ENCODE data around the gene OMA1. TPM values are rescaled to one million over a fixed set of nuclear protein-coding genes. Genes with fewer than 3 reads are reported as not detected.
"Not testable (repeated sequence)": the region's sequence is repeated elsewhere in the genome, so short reads cannot be mapped to it uniquely, and the experiment has no call there.

Gene OMA1
- polyA plus RNA-seq, 3 donors, result 6.8 to 10.2 (median 8.3) TPM

- 26 to 31% (median 30%) methylated on average over 32 of the region's 32 CpGs for WGBS, 3 donors
- no peak overlapping the region for H3K27ac ChIP-seq (ENCODE audit: low read depth, low read length)
Measured at GRCh38 chr1:58575551-58576324, 29.2 kb upstream of the OMA1 start.

- WGBS, 3 donors, result 48 to 84% (median 82%) methylated on average over 2 of the region's 2 CpGs
- H3K27ac ChIP-seq (ENCODE audit: low read depth, low read length), result no peak overlapping the region
Measured at GRCh38 chr1:58574816-58575215, 28.3 kb upstream of the OMA1 start.

- WGBS, 3 donors, result 29 to 67% (median 65%) methylated on average over 4 of the region's 4 CpGs
- H3K27ac ChIP-seq (ENCODE audit: low read depth, low read length), result no peak overlapping the region
Measured at GRCh38 chr1:58573705-58574591, 27.4 kb upstream of the OMA1 start.

- WGBS, 3 donors, result 44 to 58% (median 46%) methylated on average over 2 of the region's 2 CpGs
- H3K27ac ChIP-seq (ENCODE audit: low read depth, low read length), result no peak overlapping the region
Measured at GRCh38 chr1:58573138-58573537, 26.6 kb upstream of the OMA1 start.

- no peak overlapping the region for H3K27ac ChIP-seq (ENCODE audit: low read depth, low read length)
- 37 to 79% (median 54%) methylated on average over 2 of the region's 2 CpGs for WGBS, 3 donors
Measured at GRCh38 chr1:58572690-58573089, 26.2 kb upstream of the OMA1 start.

- H3K27ac ChIP-seq (ENCODE audit: low read depth, low read length), result no peak overlapping the region
Measured at GRCh38 chr1:58571616-58572015, 25.1 kb upstream of the OMA1 start.

GRCh38 chr1:58570817-58571216 lies 24.3 kb upstream of the OMA1 start:
- WGBS, 3 donors, result 63 to 92% (median 64%) methylated on average over 2 of the region's 2 CpGs
- no peak overlapping the region for H3K27ac ChIP-seq (ENCODE audit: low read depth, low read length)

- H3K27ac ChIP-seq (ENCODE audit: low read depth, low read length), result no peak overlapping the region
Measured at GRCh38 chr1:58570094-58570493, 23.6 kb upstream of the OMA1 start.

- 72 to 87% (median 85%) methylated on average over 5 of the region's 5 CpGs for WGBS, 3 donors
Measured at GRCh38 chr1:58568911-58569310, 22.4 kb upstream of the OMA1 start.

GRCh38 chr1:58568271-58568860 lies 21.8 kb upstream of the OMA1 start:
- no peak overlapping the region for H3K27ac ChIP-seq (ENCODE audit: low read depth, low read length)
- 76 to 86% (median 78%) methylated on average over 4 of the region's 4 CpGs for WGBS, 3 donors

More at GRCh38 chr1:58568911-58569310, 22.4 kb upstream of the OMA1 start:
- H3K27ac ChIP-seq (ENCODE audit: low read depth, low read length), result no peak overlapping the region

GRCh38 chr1:58566339-58566738 lies 19.8 kb upstream of the OMA1 start:
- H3K27ac ChIP-seq (ENCODE audit: low read depth, low read length), result no peak overlapping the region
- 77 to 97% (median 82%) methylated on average over 3 of the region's 3 CpGs for WGBS, 3 donors

- 91 to 100% methylated on average over 1 of the region's 1 CpG; no CpG with 5 or more reads in 1 of the 3 donors for WGBS, 3 donors
- H3K27ac ChIP-seq (ENCODE audit: low read depth, low read length), result not testable (repeated sequence)
Measured at GRCh38 chr1:58563715-58564114, 17.2 kb upstream of the OMA1 start.

- WGBS, 3 donors, result 57 to 80% (median 57%) methylated on average over 6 of the region's 6 CpGs
- H3K27ac ChIP-seq (ENCODE audit: low read depth, low read length), result no peak overlapping the region
Measured at GRCh38 chr1:58561633-58562032, 15.1 kb upstream of the OMA1 start.

GRCh38 chr1:58555393-58555792 lies 8.9 kb upstream of the OMA1 start:
- 71 to 100% (median 96%) methylated on average over 1 of the region's 1 CpG for WGBS, 3 donors
- no peak overlapping the region for H3K27ac ChIP-seq (ENCODE audit: low read depth, low read length)

GRCh38 chr1:58551186-58552140 lies 4.9 kb upstream of the OMA1 start:
- H3K27ac ChIP-seq (ENCODE audit: low read depth, low read length), result no peak overlapping the region
- WGBS, 3 donors, result 64 to 71% (median 67%) methylated on average over 9 of the region's 9 CpGs

- WGBS, 3 donors, result 20 to 59% (median 54%) methylated on average over 6 of the region's 6 CpGs
- H3K27ac ChIP-seq (ENCODE audit: low read depth, low read length), result not testable (repeated sequence)
Measured at GRCh38 chr1:58549291-58549690, 2.8 kb upstream of the OMA1 start.

- no peak overlapping the region for H3K27ac ChIP-seq (ENCODE audit: low read depth, low read length)
- WGBS, 3 donors, result 63 to 76% (median 65%) methylated on average over 2 of the region's 2 CpGs
Measured at GRCh38 chr1:58548371-58548770, 1.8 kb upstream of the OMA1 start.

All from adipose tissue (tissue), 3 donors.